GM21717 (cell line): ENCODE results near the gene MRPS15.
"Not testable (repeated sequence)": the region's sequence is repeated elsewhere in the genome, so short reads cannot be mapped to it uniquely, and the experiment has no call there.

Source experiments
- ATAC-seq: cut with Tn5 transposase; IDR thresholded peaks from one replicate; pipeline ENCODE4 v1.9.1; 2021; ENCODE audit warnings: mild to moderate bottlenecking, moderate library complexity; ENCODE audit not compliant: unreplicated experiment

The MRPS15 gene

DNA sequence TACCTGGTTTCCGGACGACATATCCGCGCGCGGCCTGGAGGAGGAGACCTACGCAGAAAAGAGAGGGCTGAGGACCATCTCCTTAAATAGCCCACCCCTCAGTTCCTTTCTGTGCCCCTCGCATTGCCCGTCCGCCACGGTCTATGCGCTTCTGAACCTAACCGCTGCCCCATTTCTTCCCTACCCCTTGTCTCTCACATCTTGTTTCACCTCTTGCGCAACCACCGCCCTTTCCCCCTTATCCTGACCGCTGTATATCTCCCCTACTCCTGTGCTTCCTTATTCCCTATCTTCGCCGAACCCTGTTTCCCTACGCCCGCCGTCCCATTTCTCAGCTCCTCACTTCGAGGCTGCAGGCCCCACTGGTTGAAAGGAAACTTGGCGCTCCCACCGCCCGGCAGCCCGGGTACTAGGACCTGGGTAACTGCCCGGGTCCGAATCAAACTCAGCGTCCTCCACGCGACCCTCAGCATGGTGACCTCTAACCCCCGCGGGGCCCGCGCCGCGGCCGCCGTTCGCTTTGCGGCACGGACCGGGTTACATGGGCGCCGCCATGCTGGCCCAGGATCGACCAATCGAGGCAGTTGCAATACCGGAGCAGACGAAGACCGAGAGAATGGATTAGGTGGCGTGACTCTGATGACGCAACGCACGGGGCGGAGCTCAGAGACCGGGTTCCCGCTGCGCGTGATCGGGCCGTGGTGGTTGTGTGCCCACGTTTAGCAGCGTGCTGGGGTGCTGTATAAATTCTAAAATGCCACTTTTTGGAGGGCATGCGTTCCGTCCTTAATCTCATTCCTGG, at the start of gene MRPS15:
Gene MRPS15, minus strand, starts transcription at position 582 of the 802 bp plus-strand sequence. Its CDS starts 109 bp downstream, at position 473.
- peak; percentile 78 for ATAC-seq

DNA sequence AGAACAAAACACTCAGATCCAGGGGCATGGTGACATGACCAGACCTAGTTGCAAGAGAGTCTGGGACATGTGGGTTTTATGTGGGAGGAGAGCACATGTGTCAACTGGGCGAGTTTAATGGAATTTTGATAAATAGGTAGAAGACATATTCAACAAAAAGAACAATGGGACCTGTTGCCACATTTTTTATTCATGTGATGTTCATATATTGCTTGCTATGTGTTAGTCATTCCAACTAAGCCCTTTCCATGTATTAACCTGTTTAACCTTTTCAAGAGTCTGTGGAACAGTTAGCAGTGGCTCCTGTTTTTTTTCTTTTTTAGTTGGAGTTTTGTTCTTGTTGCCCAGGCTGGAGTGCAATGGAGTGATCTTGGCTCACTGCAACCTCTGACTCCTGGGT, 48.7 kb upstream of the MRPS15 start:
- no peak for ATAC-seq

DNA sequence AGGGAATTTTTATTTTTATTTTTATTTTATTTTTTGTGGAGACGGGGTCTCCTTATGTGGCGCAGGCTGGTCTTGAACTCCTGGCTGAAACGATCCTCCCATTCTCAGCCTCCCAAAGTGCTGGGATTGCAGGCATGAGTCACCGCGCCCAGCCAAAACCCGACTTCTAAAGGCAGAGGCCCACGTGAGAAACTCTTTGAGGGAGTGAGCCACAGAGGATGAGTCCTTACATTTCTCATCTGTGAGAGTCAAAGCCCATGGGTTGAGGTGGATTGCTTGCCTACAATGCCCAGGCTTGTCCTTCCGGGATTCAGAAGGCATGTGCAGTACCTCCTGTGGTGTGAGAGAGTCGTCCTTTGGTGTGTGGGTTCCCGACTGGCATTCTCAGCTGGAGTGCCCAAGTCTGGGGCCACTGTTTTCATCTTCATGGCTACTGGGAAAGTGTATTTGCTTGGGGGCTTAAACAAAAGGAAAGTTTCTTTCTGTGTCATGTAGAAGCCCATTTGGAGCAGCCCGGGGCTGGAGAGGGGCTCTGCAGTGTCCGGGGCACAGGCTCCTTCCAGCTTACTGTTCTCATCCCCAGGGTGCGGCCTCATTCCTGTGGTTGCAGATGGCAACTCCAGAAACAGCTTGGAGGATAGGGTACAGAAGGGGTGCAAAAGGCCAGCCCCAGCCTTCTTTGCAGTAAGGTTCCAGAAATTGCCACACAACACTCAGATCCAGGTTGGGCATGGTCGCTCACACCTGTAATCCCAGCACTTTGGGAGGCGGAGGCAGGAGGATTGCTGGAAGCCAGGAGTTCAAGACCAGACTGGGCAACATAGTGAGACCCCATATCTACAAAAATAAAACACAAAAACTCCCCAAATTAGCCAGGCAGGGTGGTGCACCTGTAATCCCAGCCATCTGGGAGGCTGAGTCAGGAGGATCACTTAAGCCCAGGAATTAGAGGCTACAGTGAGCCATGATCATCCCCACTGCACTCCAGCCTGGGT, 47.9 kb upstream of the MRPS15 start:
- no peak for ATAC-seq

DNA sequence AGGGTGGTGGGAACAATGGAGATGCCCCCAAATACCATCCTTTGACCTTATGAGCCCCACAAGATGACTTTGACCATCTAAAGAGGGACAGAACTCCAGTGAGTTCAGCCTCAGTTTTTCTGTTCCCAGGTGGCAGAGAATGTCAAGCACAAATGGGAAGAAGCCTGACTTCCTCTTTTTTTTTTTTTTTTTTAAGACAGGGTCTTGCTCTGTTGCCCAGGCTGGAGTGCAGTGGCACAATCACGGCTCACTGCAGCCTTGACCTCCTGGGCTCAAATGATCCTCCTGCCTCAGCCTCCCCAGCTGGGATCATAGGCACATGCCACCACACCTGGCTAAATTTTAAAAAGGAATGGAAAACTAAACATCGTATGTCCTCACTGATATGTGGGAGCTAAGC, 47.0 kb upstream of the MRPS15 start:
- ATAC-seq = not testable (repeated sequence)

DNA sequence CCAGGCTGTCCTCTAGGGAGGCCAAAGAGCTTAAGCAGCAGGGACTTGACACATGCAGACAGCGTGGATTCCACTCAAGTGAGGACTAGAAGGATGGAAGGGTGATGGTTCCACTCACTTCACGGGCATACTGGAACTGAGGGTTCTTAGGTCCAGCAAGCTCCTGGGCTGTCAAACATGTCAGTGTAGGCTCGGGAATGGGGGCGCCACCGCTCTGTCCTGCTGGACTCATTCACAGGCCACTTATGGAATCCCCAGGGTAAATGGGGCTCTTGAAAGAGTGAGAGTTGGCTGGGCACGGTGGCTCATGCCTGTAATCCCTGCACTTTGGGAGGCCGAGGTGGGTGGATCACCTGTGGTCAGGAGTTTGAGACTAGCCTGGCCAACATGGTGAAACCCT, 46.2 kb upstream of the MRPS15 start:
- no peak for ATAC-seq

DNA sequence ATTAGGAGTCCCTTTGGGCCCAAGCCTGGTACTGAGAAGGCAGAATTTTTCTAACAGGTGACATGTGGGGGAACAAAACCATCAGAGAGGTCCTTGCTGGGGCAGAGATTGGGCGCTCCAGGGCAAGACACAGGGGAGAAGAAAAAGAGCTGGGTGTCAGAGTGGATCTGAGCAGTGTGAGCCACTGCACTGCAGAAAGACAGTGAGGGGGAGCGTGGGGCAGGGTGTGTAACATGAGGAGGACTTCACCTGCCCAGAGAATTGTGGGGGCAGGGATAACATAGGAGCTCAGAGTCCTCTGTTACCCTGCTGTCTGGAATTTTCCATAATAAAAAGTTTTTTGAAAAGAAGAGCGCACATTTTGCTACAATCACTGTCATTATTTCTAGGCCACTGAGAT, 44.1 kb upstream of the MRPS15 start:
- ATAC-seq = no peak

DNA sequence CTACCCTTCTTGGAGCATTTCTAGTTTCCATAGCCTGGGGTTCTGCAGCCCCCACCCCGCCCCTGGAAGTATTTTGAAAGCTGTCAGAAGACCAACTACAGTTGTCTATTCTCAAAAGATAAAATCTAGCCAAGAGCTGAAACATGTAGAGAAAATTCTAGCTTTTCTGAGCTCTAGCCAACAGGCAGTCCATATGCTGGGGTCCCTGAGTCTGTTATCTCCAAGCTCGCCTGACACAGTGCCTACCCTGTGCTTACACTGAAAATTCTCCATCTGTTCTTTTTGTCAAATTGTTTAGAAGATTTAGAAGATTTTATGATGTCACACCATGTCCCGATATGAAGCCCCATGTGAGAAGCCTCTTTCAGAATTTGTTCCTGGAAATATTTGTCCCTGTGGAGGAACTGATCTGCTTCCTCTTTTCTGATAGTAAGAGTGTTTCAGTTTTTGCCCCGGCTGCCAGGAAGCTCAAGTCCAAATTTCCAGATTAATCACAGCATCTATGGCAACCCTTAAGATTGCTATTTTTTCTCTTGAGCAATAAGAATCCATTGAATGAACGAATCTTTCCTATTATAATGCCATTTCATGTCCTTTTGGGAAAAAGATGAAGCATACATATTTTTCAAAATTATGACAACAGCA, 42.2 kb upstream of the MRPS15 start:
- no peak for ATAC-seq

DNA sequence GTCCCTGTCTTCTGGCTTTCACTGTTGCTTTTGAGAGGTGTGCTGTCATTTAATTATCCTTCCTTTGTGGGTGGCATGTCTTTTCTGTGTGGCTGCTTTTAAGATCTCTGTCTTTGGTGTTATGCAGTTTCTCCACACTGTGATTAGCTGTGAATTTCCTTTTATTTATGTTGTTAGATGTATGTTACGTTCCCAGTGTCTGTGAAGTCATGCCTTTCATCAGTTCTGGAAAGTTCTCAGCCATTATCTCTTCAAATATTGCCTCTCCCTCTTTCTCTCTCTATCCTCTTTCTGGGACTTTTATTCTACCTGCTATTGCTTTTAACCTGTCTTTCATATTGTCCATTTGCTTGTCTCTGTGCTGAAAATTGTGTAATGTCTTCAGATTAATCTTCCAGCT, 39.5 kb upstream of the MRPS15 start:
- ATAC-seq = no peak

DNA sequence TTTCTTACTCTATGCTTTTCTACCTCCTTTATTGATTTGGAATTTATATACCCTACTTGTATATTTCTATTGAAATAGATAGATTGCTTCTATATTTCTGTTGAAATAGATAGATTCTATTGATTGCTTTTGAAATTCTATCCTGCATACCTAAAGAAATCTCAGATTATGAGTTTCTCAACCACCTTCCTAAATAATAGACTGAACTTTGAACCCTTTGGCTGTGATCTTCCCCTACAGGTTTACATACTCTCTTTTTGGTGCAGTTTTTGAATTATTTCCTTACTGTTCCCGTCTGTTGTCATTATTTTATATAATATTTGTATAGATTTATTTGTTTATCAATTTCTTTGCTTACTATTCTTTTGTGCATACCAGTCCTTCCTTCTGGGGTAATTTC, 39.0 kb upstream of the MRPS15 start:
- ATAC-seq = no peak

DNA sequence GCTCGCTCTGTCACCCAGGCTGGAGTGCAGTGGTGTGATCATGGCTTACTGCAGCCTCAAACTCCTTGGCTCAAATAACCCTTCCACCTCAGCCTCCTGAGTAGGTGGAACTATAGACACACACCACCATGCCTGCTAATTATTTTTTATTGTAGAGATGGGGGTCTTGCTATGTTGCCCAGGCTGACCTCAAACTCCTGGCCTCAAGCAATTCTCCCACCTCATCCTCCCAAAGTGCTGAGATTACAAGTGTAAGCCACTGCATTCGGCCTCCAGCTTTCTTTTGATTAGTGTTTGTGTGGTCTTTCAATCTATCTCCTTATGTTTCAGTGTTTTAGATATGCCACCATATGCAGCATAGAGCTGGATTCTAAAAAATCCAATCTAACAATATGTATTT, 38.4 kb upstream of the MRPS15 start:
- ATAC-seq = no peak

DNA sequence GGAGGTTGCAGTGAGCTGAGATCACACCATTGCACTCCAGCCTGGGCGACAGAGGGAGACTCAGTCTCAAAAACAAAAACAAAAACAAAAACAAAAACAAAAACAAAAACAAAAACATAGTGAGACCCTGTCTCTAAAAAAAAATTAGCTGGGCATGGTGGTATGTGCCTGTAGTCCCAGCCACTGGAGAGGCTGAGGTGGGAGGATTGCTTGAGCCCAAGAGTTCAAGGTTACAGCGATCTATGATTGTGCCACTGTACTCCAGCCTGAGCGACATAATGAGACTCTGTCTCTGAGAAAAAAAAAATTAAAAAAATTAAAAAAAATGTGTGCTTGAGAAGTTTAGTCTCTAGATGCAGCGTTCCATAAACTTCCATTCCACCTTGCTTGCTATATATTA, 37.7 kb upstream of the MRPS15 start:
- ATAC-seq = not testable (repeated sequence)

DNA sequence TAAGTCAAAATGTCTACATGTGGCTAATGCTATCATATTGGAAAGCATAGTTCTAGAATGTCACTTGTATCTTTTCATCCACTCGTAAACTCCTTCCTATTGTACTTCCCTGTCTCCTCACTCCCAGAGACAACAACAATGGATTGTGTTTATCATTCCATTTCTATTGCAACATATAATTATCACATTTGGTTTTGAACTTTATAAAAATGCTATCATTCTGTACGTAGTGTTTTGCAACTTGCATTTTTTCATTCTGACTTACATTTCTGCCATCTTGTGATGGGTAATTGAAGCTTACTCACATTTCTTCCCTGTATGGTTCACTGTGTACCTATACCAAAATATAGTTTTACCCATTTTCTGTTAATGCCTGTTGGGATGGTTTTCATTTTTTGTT, 33.0 kb upstream of the MRPS15 start:
- ATAC-seq = no peak

DNA sequence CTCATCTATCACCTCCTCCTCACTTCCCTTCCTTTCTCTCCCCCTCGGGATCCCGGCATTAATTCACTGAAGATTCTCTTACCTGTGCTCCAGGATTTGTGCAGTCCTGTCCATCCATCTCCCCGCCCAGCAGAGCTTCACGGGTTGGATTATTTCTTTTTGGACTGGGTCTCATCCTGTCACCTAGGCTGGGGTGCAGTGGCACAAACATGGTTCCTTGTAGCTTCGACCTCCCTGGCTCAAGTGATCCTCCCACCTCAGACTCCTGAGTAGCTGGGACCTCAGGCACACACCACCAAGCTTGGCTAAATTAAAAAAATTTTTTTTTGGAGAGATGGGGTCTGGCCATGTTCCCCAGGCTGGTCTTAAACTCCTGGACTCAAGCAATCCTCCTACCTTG, 30.8 kb upstream of the MRPS15 start:
- ATAC-seq = no peak

DNA sequence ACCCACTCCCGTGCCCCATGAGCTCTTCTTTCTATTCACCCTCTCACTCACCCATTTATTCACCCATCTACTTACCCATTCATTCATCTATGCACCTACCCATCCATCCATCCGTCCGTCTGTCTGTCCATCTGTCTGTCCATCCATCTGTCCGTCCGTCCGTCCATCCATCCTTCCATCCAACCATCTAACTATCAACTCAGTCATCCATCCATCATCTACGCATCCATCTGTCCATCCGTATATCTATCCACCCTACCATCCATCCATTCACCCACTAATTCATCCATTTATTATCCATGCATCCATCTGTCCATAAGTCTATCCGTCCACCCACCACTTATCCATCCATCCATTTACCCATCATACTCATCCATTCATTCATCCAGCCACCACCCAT, 29.3 kb upstream of the MRPS15 start:
- ATAC-seq = no peak

DNA sequence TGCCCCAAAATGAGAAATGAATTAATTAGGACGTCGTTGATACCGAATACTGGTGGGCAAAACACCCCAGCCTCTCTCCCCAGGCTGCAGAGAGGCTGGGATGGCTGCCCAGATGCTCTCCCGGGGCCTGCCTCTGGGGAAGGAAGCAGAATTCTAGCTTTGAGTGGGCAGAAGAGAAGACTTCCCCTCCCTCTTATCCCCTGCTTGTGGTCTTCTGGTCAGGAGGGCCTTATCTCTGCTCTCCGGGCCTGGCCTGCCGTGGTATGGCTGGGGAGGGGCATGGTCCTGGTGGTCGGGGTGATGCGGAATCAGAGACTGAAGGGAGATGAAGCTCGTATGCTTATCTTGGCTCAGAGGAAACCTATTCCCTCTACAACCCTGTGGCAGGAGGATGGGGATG, 28.3 kb upstream of the MRPS15 start:
- no peak for ATAC-seq

DNA sequence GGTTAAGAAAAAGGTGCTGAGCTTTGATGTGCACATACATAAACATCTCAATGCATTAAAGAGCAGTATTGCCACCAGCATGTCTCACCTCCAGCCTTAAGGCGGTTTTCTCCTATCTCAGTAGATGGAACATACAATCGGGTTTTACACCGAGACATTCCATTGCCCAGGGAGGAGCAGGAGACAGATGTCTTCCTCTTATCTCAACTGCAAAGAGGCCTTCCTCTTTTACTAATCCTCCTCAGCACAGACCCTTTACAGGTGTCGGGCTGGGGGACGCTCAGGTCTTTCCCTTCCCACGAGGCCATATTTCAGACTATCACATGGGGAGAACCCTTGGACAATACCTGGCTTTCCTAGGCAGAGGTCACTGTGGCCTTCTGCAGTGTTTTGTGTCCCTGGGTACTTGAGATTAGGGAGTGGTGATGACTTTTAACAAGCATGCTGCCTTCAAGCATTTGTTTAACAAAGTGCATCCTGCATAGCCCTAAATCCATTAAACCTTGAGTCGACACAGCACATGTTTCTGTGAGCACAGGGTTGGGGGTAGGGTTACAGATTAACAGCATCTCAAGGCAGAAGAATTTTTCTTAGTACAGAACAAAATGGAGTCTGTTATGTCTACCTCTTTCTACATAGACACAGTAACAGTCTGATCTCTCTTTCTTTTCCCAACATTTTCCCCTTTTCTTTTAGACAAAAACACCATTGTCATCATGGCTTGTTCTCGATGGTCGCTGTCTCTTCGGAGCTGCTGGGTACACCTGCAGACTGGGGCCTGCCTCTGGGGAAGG, 25.3 kb upstream of the MRPS15 start:
- not testable (repeated sequence) for ATAC-seq

DNA sequence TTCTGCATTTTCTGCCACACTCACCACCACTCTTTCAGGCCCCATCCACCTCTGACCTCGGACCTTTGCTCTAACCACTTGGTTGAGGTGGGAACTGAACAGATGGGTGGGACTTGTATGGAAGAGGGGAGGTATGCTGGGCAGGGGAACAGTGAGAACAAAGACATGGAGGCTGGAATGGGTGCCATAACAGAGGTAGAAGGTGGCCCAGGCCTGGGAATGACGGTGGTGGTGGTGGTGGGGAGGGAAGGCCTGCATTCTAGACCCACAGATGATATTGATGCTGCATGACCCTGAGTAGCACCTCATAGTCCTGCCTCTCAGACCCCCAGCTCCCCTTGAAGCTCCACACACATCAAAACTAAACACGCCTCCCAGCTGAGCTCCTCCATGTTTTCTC, 23.7 kb upstream of the MRPS15 start:
- no peak for ATAC-seq

DNA sequence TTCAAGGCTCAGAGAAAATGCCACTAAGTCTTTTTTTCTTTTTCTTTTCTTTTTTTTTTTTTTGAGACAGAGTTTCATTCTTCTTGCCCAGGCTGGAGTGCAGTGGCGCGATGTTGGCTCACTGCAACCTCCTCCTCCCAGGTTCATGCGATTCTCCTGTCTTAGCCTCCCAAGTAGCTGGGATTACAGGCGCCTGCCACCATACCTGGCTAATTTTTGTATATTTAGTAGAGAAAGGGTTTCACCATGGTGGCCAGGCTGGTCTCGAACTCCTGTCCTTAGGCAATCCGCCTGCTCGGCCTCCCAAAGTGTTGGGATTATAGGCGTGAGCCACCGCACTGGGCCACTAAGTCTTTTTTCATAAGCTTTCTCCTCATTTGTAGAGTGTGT, 23.1 kb upstream of the MRPS15 start:
- ATAC-seq = not testable (repeated sequence)

DNA sequence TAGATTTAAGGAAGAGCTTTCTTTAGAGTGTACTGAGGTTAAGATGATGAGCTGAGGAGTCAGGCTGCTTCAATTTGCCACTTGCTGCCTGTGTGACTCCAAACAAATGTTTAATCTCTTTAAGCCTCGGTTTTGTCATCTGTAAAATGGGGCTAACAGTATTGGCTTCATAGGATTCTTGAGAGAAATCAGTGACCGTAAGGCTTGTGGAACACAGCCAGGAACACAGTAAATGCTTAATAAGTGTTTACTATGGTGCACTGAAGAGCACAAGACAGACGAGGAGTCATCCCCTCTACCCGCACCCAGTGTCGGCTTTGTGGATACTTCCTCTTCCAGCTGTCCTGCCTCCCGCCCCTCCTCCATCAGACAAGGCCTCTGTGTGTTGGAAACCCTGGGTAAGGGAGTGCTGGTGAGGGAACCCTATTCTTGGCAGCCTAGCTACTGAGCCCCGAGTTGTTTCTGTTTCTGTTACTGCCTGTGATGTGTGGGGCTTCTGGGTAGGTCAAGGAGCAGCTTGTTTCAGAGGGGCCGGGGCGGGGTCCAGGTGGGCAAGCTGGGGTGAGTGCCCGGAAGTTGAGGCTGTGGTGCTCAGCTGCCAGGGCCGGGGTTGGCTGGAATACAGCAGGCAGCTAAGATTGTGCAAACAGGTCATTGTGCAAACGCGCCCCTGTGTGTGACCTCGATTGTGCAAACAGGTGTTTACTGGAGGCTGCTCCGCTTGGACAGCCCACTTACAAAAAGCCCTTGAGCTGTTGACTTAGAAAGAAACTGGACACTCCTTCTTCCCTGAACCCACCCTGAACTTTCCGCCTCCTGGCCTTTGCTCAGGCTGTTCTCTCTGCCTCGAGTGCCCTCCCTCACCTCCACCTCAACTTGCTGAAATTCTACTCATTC, 22.5 kb upstream of the MRPS15 start:
- no peak for ATAC-seq

DNA sequence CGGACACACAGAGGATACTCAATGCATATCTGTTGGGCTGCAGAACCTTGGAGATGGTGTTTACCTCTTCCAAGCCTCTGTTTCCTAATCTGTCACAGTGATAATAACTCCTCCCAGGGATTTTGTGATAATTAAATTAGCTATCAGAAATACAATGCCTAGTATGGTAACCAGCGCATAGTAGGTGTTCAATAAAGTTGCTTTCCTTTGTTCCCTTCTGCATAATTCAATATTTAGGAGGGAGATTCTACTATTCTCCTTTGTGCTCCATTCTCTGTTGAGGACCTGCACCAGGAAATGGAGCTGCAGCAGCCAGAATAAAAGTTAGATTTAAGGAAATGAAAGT, 21.9 kb upstream of the MRPS15 start:
- no peak for ATAC-seq
